ENCODE data around the gene PROX2.
A peak's percentile ranks its signal among the peaks of the same experiment; 100 is the strongest.

Gene PROX2

DNA sequence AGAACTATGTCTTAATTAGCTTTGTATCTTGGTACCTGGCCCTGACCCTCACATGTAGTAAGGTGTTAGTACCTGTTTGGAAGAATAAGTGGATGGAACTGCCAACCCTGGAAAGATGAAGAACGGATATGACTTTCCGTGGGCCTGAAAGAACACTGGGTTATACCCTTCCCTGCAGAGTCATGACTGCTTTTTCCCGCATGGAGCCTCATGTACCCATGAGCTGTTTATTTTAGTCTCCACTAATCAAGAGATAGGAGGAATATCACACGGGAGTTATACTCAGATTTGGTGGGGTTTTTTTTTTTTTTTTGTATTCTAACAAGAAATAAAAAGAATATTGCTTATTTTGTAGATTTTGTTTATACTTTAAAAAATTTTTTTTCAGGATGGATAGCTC is 21.7 kb upstream of the PROX2 start:
- TF ChIP-seq, protein P1, sequence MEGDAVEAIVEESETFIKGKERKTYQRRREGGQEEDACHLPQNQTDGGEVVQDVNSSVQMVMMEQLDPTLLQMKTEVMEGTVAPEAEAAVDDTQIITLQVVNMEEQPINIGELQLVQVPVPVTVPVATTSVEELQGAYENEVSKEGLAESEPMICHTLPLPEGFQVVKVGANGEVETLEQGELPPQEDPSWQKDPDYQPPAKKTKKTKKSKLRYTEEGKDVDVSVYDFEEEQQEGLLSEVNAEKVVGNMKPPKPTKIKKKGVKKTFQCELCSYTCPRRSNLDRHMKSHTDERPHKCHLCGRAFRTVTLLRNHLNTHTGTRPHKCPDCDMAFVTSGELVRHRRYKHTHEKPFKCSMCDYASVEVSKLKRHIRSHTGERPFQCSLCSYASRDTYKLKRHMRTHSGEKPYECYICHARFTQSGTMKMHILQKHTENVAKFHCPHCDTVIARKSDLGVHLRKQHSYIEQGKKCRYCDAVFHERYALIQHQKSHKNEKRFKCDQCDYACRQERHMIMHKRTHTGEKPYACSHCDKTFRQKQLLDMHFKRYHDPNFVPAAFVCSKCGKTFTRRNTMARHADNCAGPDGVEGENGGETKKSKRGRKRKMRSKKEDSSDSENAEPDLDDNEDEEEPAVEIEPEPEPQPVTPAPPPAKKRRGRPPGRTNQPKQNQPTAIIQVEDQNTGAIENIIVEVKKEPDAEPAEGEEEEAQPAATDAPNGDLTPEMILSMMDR (IDR thresholded peaks at IDR 0.05; ENCODE audit: low read depth, low read length) = no peak
- in situ Hi-C loops (cut with HindIII; ENCODE audit: low sequenced_read_pairs) = no loop called here
- DNase-seq (ENCODE audit: low read depth, low spot score) = no peak
- H3K4me3 ChIP-seq (ENCODE audit: low read depth, low read length) = no peak overlapping the region

DNA sequence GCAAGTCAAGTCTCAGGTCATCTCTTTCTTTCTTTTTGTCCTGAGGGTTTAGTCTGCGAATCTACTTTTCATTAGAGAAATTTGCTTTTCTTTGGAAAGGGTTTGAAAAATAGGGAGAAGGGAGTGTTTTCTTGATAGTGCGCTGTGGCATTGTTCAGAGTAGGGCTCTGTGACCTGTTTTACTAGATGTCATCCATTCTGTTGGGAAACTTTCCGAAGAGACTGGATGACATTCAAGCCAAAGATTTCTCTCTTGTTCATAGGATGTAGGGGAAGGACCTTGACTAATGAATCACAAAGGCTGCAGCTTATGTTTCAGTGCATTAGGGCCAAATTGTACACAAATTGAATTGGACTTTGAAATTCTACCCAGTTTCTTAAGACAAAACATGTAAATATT is 20.5 kb upstream of the PROX2 start:
- no peak overlapping the region for H3K4me3 ChIP-seq (ENCODE audit: low read depth, low read length)
- no peak for DNase-seq (ENCODE audit: low read depth, low spot score)
- in situ Hi-C loops (cut with HindIII; ENCODE audit: low sequenced_read_pairs) = no loop called here
- TF ChIP-seq, protein P1 (IDR thresholded peaks at IDR 0.05; ENCODE audit: low read depth, low read length) = no peak

DNA sequence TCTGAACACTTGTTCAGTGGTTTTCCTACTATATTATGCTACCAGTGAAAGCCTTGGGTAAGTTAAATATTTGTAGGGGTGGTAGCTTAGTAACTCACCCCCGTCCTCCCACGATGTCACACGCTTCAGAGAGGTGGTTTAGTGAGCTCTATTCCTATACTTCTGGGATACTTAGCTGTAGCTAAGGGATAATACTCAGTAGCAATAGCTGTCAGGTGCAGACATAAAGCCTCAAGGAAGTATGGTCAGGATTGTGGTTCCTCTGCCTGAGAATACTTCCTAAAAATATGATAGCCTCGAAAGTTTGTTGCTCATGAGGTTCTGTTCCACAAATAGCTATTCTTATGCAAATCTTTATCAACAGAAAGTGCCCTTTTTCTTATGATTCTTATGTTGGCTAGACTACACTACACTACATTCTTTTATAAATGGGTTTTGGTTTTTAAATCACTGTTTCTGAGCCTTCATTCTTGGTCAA is 17.7 kb upstream of the PROX2 start:
- TF ChIP-seq, protein P1 (IDR thresholded peaks at IDR 0.05; ENCODE audit: low read depth, low read length) = no peak
- DNase-seq (ENCODE audit: low read depth, low spot score) = no peak
- in situ Hi-C loops (cut with HindIII; ENCODE audit: low sequenced_read_pairs) = no loop called here
- H3K4me3 ChIP-seq (ENCODE audit: low read depth, low read length) = no peak overlapping the region

DNA sequence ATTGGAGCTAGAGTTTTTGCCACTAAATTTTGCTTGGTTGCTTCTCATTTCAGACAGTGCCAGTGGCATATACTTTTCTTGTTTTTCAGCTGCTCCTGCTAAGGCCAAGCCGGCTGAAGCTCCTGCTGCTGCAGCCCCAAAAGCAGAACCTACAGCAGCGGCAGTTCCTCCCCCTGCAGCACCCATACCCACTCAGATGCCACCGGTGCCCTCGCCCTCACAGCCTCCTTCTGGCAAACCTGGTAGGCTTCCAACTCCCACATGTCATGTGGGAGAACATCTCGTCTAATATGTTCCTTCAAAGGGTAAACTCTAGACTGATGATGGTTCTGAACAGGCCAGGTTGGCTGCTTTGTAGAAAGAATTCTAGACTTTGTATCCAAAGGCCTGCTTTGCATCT is 16.8 kb upstream of the PROX2 start:
- H3K4me3 ChIP-seq (ENCODE audit: low read depth, low read length) = no peak overlapping the region
- in situ Hi-C loops (cut with HindIII; ENCODE audit: low sequenced_read_pairs) = no loop called here
- TF ChIP-seq, protein P1 (IDR thresholded peaks at IDR 0.05; ENCODE audit: low read depth, low read length) = no peak
- DNase-seq (ENCODE audit: low read depth, low spot score) = no peak

DNA sequence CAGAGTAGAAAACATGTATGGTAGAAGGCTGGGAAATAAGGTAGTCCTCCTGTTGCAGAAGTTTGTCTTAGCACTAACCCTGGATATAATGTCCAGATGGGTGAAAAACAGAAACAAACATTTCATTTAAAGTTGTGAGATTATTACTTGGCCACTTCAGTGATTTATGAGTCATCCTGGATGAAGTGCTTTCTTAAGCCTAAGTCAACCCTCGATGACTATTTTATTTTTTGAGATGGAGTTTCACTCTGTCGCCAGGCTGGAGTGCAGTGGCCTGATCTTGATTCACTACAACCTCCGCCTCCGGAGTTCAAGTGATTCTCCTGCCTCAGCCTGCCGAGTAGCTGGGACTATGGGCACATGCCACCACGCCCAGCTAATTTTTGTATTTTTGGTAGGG is 15.9 kb upstream of the PROX2 start:
- TF ChIP-seq, protein P1 (IDR thresholded peaks at IDR 0.05; ENCODE audit: low read depth, low read length) = no peak
- peak; percentile 20 for DNase-seq (ENCODE audit: low read depth, low spot score)
- in situ Hi-C loops (cut with HindIII; ENCODE audit: low sequenced_read_pairs) = no loop called here

DNA sequence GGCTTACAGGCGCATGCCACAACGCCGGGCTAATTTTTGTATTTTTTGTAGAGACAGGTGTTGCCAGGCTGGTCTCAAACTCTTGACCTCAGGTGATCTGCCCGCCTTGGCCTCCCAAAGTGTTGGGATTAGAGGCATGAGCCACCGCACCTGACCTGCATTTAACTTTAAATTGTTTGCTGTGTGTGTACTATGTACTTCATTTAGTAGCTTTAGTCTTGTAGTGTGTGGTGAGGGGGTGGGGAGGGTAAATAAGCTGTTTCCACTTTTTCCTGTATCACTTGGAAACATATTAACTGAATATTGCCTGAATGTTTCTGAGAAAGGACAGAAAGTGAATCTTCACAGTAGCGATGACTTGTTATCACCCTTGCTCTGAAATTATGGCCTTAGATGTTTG is 14.3 kb upstream of the PROX2 start:
- no peak overlapping the region for H3K4me3 ChIP-seq (ENCODE audit: low read depth, low read length)
- in situ Hi-C loops (cut with HindIII; ENCODE audit: low sequenced_read_pairs) = no loop called here
- DNase-seq (ENCODE audit: low read depth, low spot score) = no peak
- TF ChIP-seq, protein P1 (IDR thresholded peaks at IDR 0.05; ENCODE audit: low read depth, low read length) = no peak

More for the DNA sequence above, 15.9 kb upstream of the PROX2 start:
- H3K4me3 ChIP-seq (ENCODE audit: low read depth, low read length) = no peak overlapping the region
